ENCODE measurements around the gene ANK3.

Gene ANK3

DNA sequence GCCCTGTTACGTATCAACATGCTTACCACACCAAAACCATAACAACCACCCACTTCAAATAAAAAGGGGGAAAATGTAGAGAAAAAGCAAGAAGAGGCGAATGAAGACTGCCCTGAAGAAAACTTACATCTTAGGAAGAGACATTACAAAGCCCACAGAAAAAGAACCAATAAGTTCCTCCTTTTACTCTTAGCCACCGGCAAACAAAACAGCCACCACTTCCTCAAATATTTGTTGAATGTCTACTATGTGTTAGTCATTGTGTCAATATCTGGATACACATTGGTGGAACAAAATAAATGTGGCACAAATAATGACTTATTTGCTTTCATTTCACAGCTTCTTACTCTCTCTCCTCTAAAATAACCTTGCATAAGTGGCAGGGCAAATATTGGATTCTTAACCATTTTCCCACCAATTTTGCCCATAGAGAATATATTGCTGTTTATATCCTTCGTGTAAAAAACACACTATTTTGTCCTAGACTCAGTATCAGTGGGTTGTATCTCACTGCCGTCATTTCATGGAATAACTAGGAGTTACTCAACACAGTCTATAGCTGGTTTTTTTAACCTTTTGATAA, 106.8 kb downstream of the ANK3 start:
- peak; percentile 44 for DNase-seq (ENCODE audit: low read depth, low spot score)
- CTCF ChIA-PET = interaction anchor here (0.5 to 1.6 kb wide), 2 partner anchors 80 to 151 kb away, joined by 3 to 4 read pairs; no protein-coding TSS in a partner anchor
- no peak overlapping the region for H3K4me3 ChIP-seq (ENCODE audit: low read depth, low read length)
- TF ChIP-seq, protein P1, sequence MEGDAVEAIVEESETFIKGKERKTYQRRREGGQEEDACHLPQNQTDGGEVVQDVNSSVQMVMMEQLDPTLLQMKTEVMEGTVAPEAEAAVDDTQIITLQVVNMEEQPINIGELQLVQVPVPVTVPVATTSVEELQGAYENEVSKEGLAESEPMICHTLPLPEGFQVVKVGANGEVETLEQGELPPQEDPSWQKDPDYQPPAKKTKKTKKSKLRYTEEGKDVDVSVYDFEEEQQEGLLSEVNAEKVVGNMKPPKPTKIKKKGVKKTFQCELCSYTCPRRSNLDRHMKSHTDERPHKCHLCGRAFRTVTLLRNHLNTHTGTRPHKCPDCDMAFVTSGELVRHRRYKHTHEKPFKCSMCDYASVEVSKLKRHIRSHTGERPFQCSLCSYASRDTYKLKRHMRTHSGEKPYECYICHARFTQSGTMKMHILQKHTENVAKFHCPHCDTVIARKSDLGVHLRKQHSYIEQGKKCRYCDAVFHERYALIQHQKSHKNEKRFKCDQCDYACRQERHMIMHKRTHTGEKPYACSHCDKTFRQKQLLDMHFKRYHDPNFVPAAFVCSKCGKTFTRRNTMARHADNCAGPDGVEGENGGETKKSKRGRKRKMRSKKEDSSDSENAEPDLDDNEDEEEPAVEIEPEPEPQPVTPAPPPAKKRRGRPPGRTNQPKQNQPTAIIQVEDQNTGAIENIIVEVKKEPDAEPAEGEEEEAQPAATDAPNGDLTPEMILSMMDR (IDR thresholded peaks at IDR 0.05; ENCODE audit: insufficient read depth, low read length, missing control alignments) = no peak
- POLR2A ChIA-PET = no interaction called here

DNA sequence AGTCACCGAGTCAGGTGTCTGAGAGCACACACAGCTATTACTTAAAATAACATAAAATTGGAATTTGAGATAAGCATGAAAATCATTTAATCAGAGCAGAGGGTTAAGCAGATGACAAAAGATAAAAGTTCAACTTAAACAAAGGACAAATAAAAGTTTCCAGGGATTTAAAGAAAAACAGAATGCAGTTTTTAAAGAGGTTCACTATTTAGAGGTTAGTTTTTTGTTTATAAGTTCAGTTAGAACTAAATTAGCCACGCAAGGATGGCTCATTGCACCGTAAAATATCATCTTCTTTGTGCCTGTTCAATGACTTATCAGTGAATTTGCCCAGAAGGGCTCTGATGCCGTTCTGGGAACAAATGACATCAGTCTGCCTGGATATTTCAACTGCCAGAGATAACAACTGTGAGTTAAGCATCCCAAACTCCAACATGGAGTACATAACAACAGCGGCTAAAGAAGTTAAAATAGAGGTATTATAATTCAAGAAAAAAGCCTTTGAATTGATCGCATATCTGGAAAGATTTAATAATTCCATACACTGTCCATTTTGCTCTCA, 107.8 kb downstream of the ANK3 start:
- ChIA-PET POLR2A (no interaction called here), CTCF (no interaction called here)
- H3K4me3 ChIP-seq (ENCODE audit: low read depth, low read length) = no peak overlapping the region
- no peak for DNase-seq (ENCODE audit: low read depth, low spot score)
- TF ChIP-seq, protein P1 (IDR thresholded peaks at IDR 0.05; ENCODE audit: insufficient read depth, low read length, missing control alignments) = no peak

DNA sequence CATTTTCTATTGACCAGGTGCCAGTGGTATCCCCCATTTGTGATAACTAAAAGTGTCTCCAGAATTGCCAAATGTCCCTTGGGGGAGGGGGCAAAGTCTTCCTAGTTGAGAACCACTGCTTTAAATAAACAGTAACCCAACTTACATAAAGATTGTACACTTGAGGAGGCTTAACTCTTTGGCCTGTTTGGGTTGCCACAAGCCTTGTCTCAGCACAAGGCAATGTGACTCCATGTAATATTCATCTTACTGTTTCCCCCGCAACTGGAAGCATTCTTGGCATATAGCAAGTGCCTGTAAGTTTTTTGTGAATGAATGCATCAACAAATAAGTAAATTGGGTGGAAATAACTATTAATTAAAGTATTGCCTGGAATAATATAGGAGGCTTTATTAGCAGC, 108.3 kb downstream of the ANK3 start:
- CTCF ChIA-PET = no interaction called here
- POLR2A ChIA-PET = no interaction called here
- H3K4me3 ChIP-seq (ENCODE audit: low read depth, low read length) = no peak overlapping the region
- DNase-seq (ENCODE audit: low read depth, low spot score) = no peak
- TF ChIP-seq, protein P1 (IDR thresholded peaks at IDR 0.05; ENCODE audit: insufficient read depth, low read length, missing control alignments) = no peak

DNA sequence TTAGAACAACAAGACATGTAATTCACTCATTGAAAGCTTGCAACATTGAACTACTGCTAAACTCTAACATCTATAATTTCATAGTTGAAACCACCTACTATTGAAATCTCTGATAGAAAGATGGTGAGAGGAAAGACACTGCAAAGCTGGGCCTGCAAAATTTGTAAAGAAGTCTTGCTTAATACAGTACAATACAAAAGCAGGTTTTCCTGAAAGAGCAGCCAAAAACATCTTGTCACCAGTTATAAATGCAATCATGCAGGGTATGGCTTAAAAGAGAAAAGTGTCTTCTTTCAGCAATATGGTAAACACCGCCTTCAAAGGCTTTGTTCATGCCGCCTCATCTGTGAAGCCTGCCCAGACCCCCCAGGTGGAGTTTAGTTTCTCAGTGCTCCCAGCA, 109.2 kb downstream of the ANK3 start:
- ChIA-PET POLR2A (no interaction called here), CTCF (interaction anchor here (0.6 kb wide), 1 partner anchor 21 kb away, joined by 4 read pairs; no protein-coding TSS in a partner anchor)
- TF ChIP-seq, protein P1 (IDR thresholded peaks at IDR 0.05; ENCODE audit: insufficient read depth, low read length, missing control alignments) = no peak

DNA sequence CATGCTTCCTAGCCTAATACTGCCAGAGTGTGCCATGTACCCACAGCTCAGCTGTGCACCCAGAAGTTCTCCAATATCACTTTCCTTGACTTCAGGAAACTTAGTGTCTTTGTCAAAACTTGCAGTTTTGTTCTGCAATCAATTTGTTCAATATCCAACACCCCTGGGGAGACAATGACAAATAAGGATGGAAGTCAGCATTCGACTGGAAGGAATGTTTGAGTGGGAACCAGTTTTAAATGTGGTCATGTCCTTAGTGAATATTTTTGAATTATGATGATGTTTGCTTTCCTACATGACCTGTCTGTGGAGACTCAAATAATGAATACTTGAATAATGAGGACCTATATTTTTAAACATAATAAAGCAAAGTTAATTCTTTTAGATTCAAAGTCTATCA, 112.0 kb downstream of the ANK3 start:
- TF ChIP-seq, protein P1 (IDR thresholded peaks at IDR 0.05; ENCODE audit: insufficient read depth, low read length, missing control alignments) = no peak
- H3K4me3 ChIP-seq (ENCODE audit: low read depth, low read length) = no peak overlapping the region
- CTCF ChIA-PET = no interaction called here
- POLR2A ChIA-PET = no interaction called here
- DNase-seq (ENCODE audit: low read depth, low spot score) = no peak

More for the DNA sequence above, 109.2 kb downstream of the ANK3 start:
- no peak overlapping the region for H3K4me3 ChIP-seq (ENCODE audit: low read depth, low read length)
- no peak for DNase-seq (ENCODE audit: low read depth, low spot score)

DNA sequence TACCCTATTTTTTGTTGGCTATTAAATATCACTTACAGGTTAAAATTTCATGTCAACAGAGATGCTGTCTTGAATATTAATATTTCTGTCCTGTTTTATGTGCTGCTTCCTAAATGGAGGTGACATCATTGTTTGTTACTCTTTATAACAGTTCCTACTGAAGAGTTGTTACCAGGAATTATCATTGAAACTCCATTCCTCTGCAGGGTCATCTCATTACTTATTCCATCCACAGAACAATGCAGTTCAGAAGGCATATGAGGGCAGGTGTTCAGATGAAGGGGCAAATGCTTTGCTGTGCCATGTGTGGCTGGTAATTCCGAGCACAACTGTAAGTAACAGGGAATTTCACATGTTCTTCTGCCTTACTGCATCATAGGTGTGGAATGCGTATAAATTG, 113.4 kb downstream of the ANK3 start:
- POLR2A ChIA-PET = no interaction called here

More for the DNA sequence above, 113.4 kb downstream of the ANK3 start:
- TF ChIP-seq, protein P1 (IDR thresholded peaks at IDR 0.05; ENCODE audit: insufficient read depth, low read length, missing control alignments) = no peak
- CTCF ChIA-PET = no interaction called here
- no peak overlapping the region for H3K4me3 ChIP-seq (ENCODE audit: low read depth, low read length)
- DNase-seq (ENCODE audit: low read depth, low spot score) = no peak

Measured in AG04449 (cell line).